ENCODE measurements around the gene PTH1R. TPM values are rescaled to one million over a fixed set of nuclear protein-coding genes. Genes with fewer than 3 reads are reported as not detected.

The PTH1R gene
- total and polyA plus RNA-seq, 7 experiments from 2014 or later: not detected

- Histone ChIP-seq H3K27ac (ENCODE audit: low read depth, low read length) (no peak overlapping the region), H3K4me1 (ENCODE audit: control insufficient read depth in 2 of 2, insufficient read depth in 2 of 2, low read length in 2 of 2) (no peaks in the 10 kb centered on the region), H3K27me3 (ENCODE audit: control insufficient read depth in 2 of 2, insufficient read depth in 2 of 2, low read length in 2 of 2) (no peaks in the 10 kb centered on the region), H3K36me3 (ENCODE audit: control insufficient read depth in 2 of 3, insufficient read depth in 3 of 3, low read length in 3 of 3) (no peaks in the 10 kb centered on the region), H3K4me3 (ENCODE audit: low read length) (no peak overlapping the region), H3K9me3 (ENCODE audit: control insufficient read depth in 2 of 3, low read length in 3 of 3) (peaks cover 0 to 10% (median 0%) of the 10 kb centered on the region in 3 experiments)
- Mint-ChIP-seq H3K4me1 (no peaks in the 10 kb centered on the region), H3K4me3 (no peak overlapping the region), H3K27ac (no peak overlapping the region), H3K36me3 (peaks cover 2 to 23% (median 11%) of the 10 kb centered on the region in 5 donors), H3K9me3 (peaks cover 7 to 32% (median 20%) of the 10 kb centered on the region in 11 donors), H3K27me3 (peaks cover 0 to 8% (median 0%) of the 10 kb centered on the region in 5 donors)
- intact Hi-C loops (cut with micrococcal nuclease): no loop called here
- ATAC-seq (no peak), DNase-seq (no peak)
- ChIA-PET POLR2A (no interaction called here), CTCF (interaction anchor here (1.2 kb wide), 1 partner anchor 28 kb away, joined by 3 read pairs; the partner anchor contains the start of gene MYL3)
Measured at GRCh38 chr3:46835054-46835453, 42.5 kb upstream of the PTH1R start.

- Mint-ChIP-seq H3K4me3 (no peak overlapping the region), H3K27me3 (peaks cover 0 to 8% (median 0%) of the 10 kb centered on the region in 5 donors), H3K36me3 (peaks cover 3 to 23% (median 11%) of the 10 kb centered on the region in 5 donors), H3K9me3 (peaks cover 7 to 36% (median 23%) of the 10 kb centered on the region in 11 donors), H3K27ac (no peak overlapping the region), H3K4me1 (no peaks in the 10 kb centered on the region)
- intact Hi-C loops (cut with micrococcal nuclease): no loop called here
- no peak for DNase-seq
- ChIA-PET CTCF (no interaction called here), POLR2A (no interaction called here)
- Histone ChIP-seq H3K36me3 (ENCODE audit: control insufficient read depth in 2 of 3, insufficient read depth in 3 of 3, low read length in 3 of 3) (no peaks in the 10 kb centered on the region), H3K4me1 (ENCODE audit: control insufficient read depth in 2 of 2, insufficient read depth in 2 of 2, low read length in 2 of 2) (no peaks in the 10 kb centered on the region), H3K9me3 (ENCODE audit: control insufficient read depth in 2 of 3, low read length in 3 of 3) (peaks cover 0 to 10% (median 3%) of the 10 kb centered on the region in 3 experiments), H3K4me3 (ENCODE audit: low read length) (no peak overlapping the region), H3K27ac (ENCODE audit: low read depth, low read length) (no peak overlapping the region), H3K27me3 (ENCODE audit: control insufficient read depth in 2 of 2, insufficient read depth in 2 of 2, low read length in 2 of 2) (no peaks in the 10 kb centered on the region)
- no peak for ATAC-seq
Measured at GRCh38 chr3:46835491-46835890, 42.0 kb upstream of the PTH1R start.

- ATAC-seq: no peak
- H3K9me3 ChIP-seq (ENCODE audit: control insufficient read depth in 2 of 3, low read length in 3 of 3): peaks cover 0 to 19% (median 4%) of the 10 kb centered on the region in 3 experiments
- Mint-ChIP-seq H3K4me3 (no peak overlapping the region), H3K27ac (no peak overlapping the region), H3K36me3 (peaks cover 3 to 23% (median 11%) of the 10 kb centered on the region in 5 donors), H3K4me1 (no peaks in the 10 kb centered on the region), H3K27me3 (peaks cover 0 to 24% (median 0%) of the 10 kb centered on the region in 5 donors), H3K9me3 (peaks cover 12 to 63% (median 40%) of the 10 kb centered on the region in 11 donors)
- H3K27ac ChIP-seq (ENCODE audit: low read depth, low read length): no peak overlapping the region
- no peak overlapping the region for H3K4me3 ChIP-seq (ENCODE audit: low read length)
- H3K27me3 ChIP-seq (ENCODE audit: control insufficient read depth in 2 of 2, insufficient read depth in 2 of 2, low read length in 2 of 2): no peaks in the 10 kb centered on the region
- intact Hi-C loops (cut with micrococcal nuclease): no loop called here
- POLR2A ChIA-PET: no interaction called here
- DNase-seq: no peak
- CTCF ChIA-PET: no interaction called here
- H3K4me1 ChIP-seq (ENCODE audit: control insufficient read depth in 2 of 2, insufficient read depth in 2 of 2, low read length in 2 of 2): no peaks in the 10 kb centered on the region
- no peaks in the 10 kb centered on the region for H3K36me3 ChIP-seq (ENCODE audit: control insufficient read depth in 2 of 3, insufficient read depth in 3 of 3, low read length in 3 of 3)
Measured at GRCh38 chr3:46838301-46838700, 39.2 kb upstream of the PTH1R start.

GRCh38 chr3:46840491-46840890 is 37.0 kb upstream of the PTH1R start:
- ATAC-seq: no peak
- H3K27me3 Mint-ChIP-seq: peaks cover 0 to 41% (median 0%) of the 10 kb centered on the region in 5 donors
- peaks cover 0 to 5% (median 4%) of the 10 kb centered on the region in 7 donors for H3K4me1 Mint-ChIP-seq
- no peak overlapping the region for H3K4me3 ChIP-seq (ENCODE audit: low read length)
- H3K36me3 ChIP-seq (ENCODE audit: control insufficient read depth in 2 of 3, insufficient read depth in 3 of 3, low read length in 3 of 3): no peaks in the 10 kb centered on the region
- H3K27ac Mint-ChIP-seq: peak overlapping the region in 1 of 9 donors; percentile 6
- peaks cover 0 to 4% of the 10 kb centered on the region in 2 donors for H3K4me1 ChIP-seq (ENCODE audit: control insufficient read depth in 2 of 2, insufficient read depth in 2 of 2, low read length in 2 of 2)
- intact Hi-C loops (cut with micrococcal nuclease): no loop called here
- CTCF ChIA-PET: no interaction called here
- H3K9me3 Mint-ChIP-seq: peaks cover 12 to 65% (median 40%) of the 10 kb centered on the region in 11 donors
- peaks cover 3 to 23% (median 11%) of the 10 kb centered on the region in 5 donors for H3K36me3 Mint-ChIP-seq
- no peak for DNase-seq
- H3K27me3 ChIP-seq (ENCODE audit: control insufficient read depth in 2 of 2, insufficient read depth in 2 of 2, low read length in 2 of 2): no peaks in the 10 kb centered on the region
- POLR2A ChIA-PET: interaction anchor here (0.6 kb wide), 1 partner anchor 42 kb away, joined by 3 read pairs; no protein-coding TSS in a partner anchor
- H3K27ac ChIP-seq (ENCODE audit: low read depth, low read length): no peak overlapping the region
- H3K4me3 Mint-ChIP-seq: no peak overlapping the region
- H3K9me3 ChIP-seq (ENCODE audit: control insufficient read depth in 2 of 3, low read length in 3 of 3): peaks cover 0 to 19% (median 4%) of the 10 kb centered on the region in 3 experiments

GRCh38 chr3:46843508-46843907 is 34.0 kb upstream of the PTH1R start:
- peak overlapping the region in 1 of 9 donors; percentile 8 for H3K27ac Mint-ChIP-seq
- H3K9me3 ChIP-seq (ENCODE audit: control insufficient read depth in 2 of 3, low read length in 3 of 3): peaks cover 0 to 16% (median 4%) of the 10 kb centered on the region in 3 experiments
- no peak overlapping the region for H3K27ac ChIP-seq (ENCODE audit: low read depth, low read length)
- H3K36me3 ChIP-seq (ENCODE audit: control insufficient read depth in 2 of 3, insufficient read depth in 3 of 3, low read length in 3 of 3): no peaks in the 10 kb centered on the region
- peaks cover 0 to 14% (median 5%) of the 10 kb centered on the region in 7 donors for H3K4me1 Mint-ChIP-seq
- ChIA-PET POLR2A (no interaction called here), CTCF (no interaction called here)
- DNase-seq: no peak
- peaks cover 0 to 38% (median 0%) of the 10 kb centered on the region in 5 donors for H3K27me3 Mint-ChIP-seq
- no peak for ATAC-seq
- peaks cover 0 to 9% (median 7%) of the 10 kb centered on the region in 5 donors for H3K36me3 Mint-ChIP-seq
- intact Hi-C loops (cut with micrococcal nuclease): no loop called here
- no peak overlapping the region for H3K4me3 Mint-ChIP-seq
- no peak overlapping the region for H3K4me3 ChIP-seq (ENCODE audit: low read length)
- peaks cover 12 to 45% (median 32%) of the 10 kb centered on the region in 11 donors for H3K9me3 Mint-ChIP-seq
- H3K27me3 ChIP-seq (ENCODE audit: control insufficient read depth in 2 of 2, insufficient read depth in 2 of 2, low read length in 2 of 2): no peaks in the 10 kb centered on the region
- peaks cover 0 to 11% of the 10 kb centered on the region in 2 donors for H3K4me1 ChIP-seq (ENCODE audit: control insufficient read depth in 2 of 2, insufficient read depth in 2 of 2, low read length in 2 of 2)

GRCh38 chr3:46844397-46844796 is 33.1 kb upstream of the PTH1R start:
- CTCF ChIA-PET: no interaction called here

More at GRCh38 chr3:46844397-46844796, 33.1 kb upstream of the PTH1R start:
- Histone ChIP-seq H3K4me1 (ENCODE audit: control insufficient read depth in 2 of 2, insufficient read depth in 2 of 2, low read length in 2 of 2) (peaks cover 0 to 11% of the 10 kb centered on the region in 2 donors), H3K4me3 (ENCODE audit: low read length) (no peak overlapping the region), H3K27ac (ENCODE audit: low read depth, low read length) (no peak overlapping the region), H3K9me3 (ENCODE audit: control insufficient read depth in 2 of 3, low read length in 3 of 3) (peaks cover 0 to 9% (median 4%) of the 10 kb centered on the region in 3 experiments), H3K27me3 (ENCODE audit: control insufficient read depth in 2 of 2, insufficient read depth in 2 of 2, low read length in 2 of 2) (no peaks in the 10 kb centered on the region), H3K36me3 (ENCODE audit: control insufficient read depth in 2 of 3, insufficient read depth in 3 of 3, low read length in 3 of 3) (no peaks in the 10 kb centered on the region)
- Mint-ChIP-seq H3K36me3 (peaks cover 0 to 7% (median 1%) of the 10 kb centered on the region in 5 donors), H3K4me3 (peak overlapping the region in 9 of 10 donors; percentile 14 to 91 (median 80)), H3K27ac (peak overlapping the region in 4 of 9 donors; percentile 52 to 78 (median 72)), H3K4me1 (peaks cover 0 to 14% (median 5%) of the 10 kb centered on the region in 7 donors), H3K27me3 (peaks cover 0 to 38% (median 0%) of the 10 kb centered on the region in 5 donors), H3K9me3 (peaks cover 6 to 36% (median 26%) of the 10 kb centered on the region in 11 donors)
- intact Hi-C loops (cut with micrococcal nuclease): no loop called here
- DNase-seq (no peak), ATAC-seq (no peak)
- POLR2A ChIA-PET: no interaction called here
